Endodermal cell (in vitro differentiated cells): Measurements from ENCODE around the gene POP4. TPM values are rescaled to one million over a fixed set of nuclear protein-coding genes. Genes with fewer than 3 reads are reported as not detected.
A peak's percentile ranks its signal among the peaks of the same experiment; 100 is the strongest.

ENCODE experiments used
- DNase-seq: peaks from one replicate; pipeline ENCODE4 v3.0.0-alpha.2; 2017
- H3K27ac ChIP-seq: 2 replicates; pipeline ENCODE4 v1.5.1; 2013; ENCODE audit warnings: mild to moderate bottlenecking, low read depth, low read length, moderate library complexity
- H3K27me3 ChIP-seq: 2 replicates; pipeline ENCODE4 v1.6.1; 2013; ENCODE audit warnings: mild to moderate bottlenecking, low read length, moderate library complexity; ENCODE audit not compliant: insufficient read depth, control insufficient read depth, poor library complexity, severe bottlenecking
- H3K36me3 ChIP-seq: 2 replicates; pipeline ENCODE4 v1.7.0; 2013; ENCODE audit warnings: mild to moderate bottlenecking, low read length, moderate library complexity; ENCODE audit not compliant: control insufficient read depth, insufficient read depth
- H3K4me1 ChIP-seq: one replicate; pipeline ENCODE4 v1.7.0; 2013; ENCODE audit warnings: low read length; ENCODE audit not compliant: control insufficient read depth, insufficient read depth
- H3K4me3 ChIP-seq: 2 replicates; pipeline ENCODE4 v1.5.1; 2013; ENCODE audit warnings: mild to moderate bottlenecking, low read length, moderate library complexity
- H3K9ac ChIP-seq: 2 replicates; pipeline ENCODE4 v1.6.1; 2013; ENCODE audit warnings: mild to moderate bottlenecking, low read length, moderate library complexity; ENCODE audit not compliant: poor library complexity, severe bottlenecking; ENCODE audit errors: extremely low read depth
- H3K9me3 ChIP-seq: 2 replicates; pipeline ENCODE4 v1.6.1; 2013; ENCODE audit warnings: mild to moderate bottlenecking, low read length, moderate library complexity; ENCODE audit not compliant: control insufficient read depth
- H3K27ac Mint-ChIP-seq: 2 replicates; pipeline ENCODE4 v1.8.0; 2020; ENCODE audit warnings: mixed read lengths
- H3K27me3 Mint-ChIP-seq: 2 replicates; pipeline ENCODE4 v1.8.0; 2021; ENCODE audit warnings: mild to moderate bottlenecking, mixed read lengths; ENCODE audit not compliant: insufficient read depth
- H3K36me3 Mint-ChIP-seq: 2 replicates; pipeline ENCODE4 v1.8.0; 2020; ENCODE audit warnings: low read depth, mixed read lengths
- H3K4me1 Mint-ChIP-seq: 2 replicates; pipeline ENCODE4 v1.8.0; 2020; ENCODE audit warnings: mixed read lengths
- H3K4me3 Mint-ChIP-seq: 2 replicates; pipeline ENCODE4 v1.8.0; 2020; ENCODE audit warnings: mild to moderate bottlenecking, moderate library complexity, mixed read lengths
- H3K9me3 Mint-ChIP-seq: 2 replicates; pipeline ENCODE4 v1.8.0; 2020; ENCODE audit warnings: mild to moderate bottlenecking, mixed read lengths
- CTCF ChIP-seq: fragments of 200-600 bp; sonication (generic); conservative IDR thresholded peaks from 2 replicates; pipeline ENCODE4 v1.5.0; 2021; ENCODE audit warnings: antibody characterized with exemption, mild to moderate bottlenecking
- WGBS, 2 experiments: methylation state at CpG; one replicate each; pipeline versions ENCODE4 v1.1.5 to v1.1.7; 2013; ENCODE audit warnings: missing lambda C conversion rate in 2 of 2, mixed read lengths in 1 of 2; ENCODE audit not compliant: insufficient coverage in 1 of 2, insufficient read length in 1 of 2; 5-methylcytosine and 5-hydroxymethylcytosine counted together
- total RNA-seq, 2 donors: library from RNA; stranded (reverse); fragmentation: NEBNext Ultra II Directional in 1 of 2; extraction: Animal tissue kit (Norgen Biotek cat#: 25700) in 1 of 2; gene quantifications; 2 replicates in 1 of 2; 3 replicates in 1 of 2; pipeline ENCODE4 v1.2.1, GENCODE V29; 2021

Gene POP4
- total RNA-seq, 2 donors from 2014 or later, result 58.2 to 59.7 TPM

GRCh38 chr19:29598496-29598895 is 7.6 kb upstream of the POP4 start:
- H3K4me1 Mint-ChIP-seq, result peaks cover 19% of the 10 kb centered on the region
- no peaks in the 10 kb centered on the region for H3K4me1 ChIP-seq
- H3K27ac ChIP-seq, result no peak overlapping the region
- no peaks in the 10 kb centered on the region for H3K36me3 ChIP-seq
- DNase-seq, result no peak
- H3K27me3 ChIP-seq, result no peaks in the 10 kb centered on the region
- no peak for TF ChIP-seq CTCF
- H3K27ac Mint-ChIP-seq, result no peak overlapping the region
- H3K9me3 ChIP-seq, result no peaks in the 10 kb centered on the region
- WGBS, 2 experiments, result 92 to 95% methylated on average over 3 of the region's 3 CpGs
- H3K9me3 Mint-ChIP-seq, result no peaks in the 10 kb centered on the region
- peaks cover 22% of the 10 kb centered on the region for H3K27me3 Mint-ChIP-seq
- H3K36me3 Mint-ChIP-seq, result no peaks in the 10 kb centered on the region
- H3K4me3 ChIP-seq, result no peak overlapping the region
- H3K4me3 Mint-ChIP-seq, result no peak overlapping the region
- H3K9ac ChIP-seq, result no peak overlapping the region

- Histone ChIP-seq H3K9me3 (no peaks in the 10 kb centered on the region), H3K9ac (no peak overlapping the region), H3K36me3 (no peaks in the 10 kb centered on the region), H3K27me3 (no peaks in the 10 kb centered on the region), H3K27ac (no peak overlapping the region), H3K4me3 (no peak overlapping the region), H3K4me1 (peaks cover 4% of the 10 kb centered on the region)
- DNase-seq, result peak; percentile 70
- Mint-ChIP-seq H3K27ac (no peak overlapping the region), H3K9me3 (no peaks in the 10 kb centered on the region), H3K36me3 (no peaks in the 10 kb centered on the region), H3K4me3 (no peak overlapping the region), H3K4me1 (peaks cover 10% of the 10 kb centered on the region), H3K27me3 (peaks cover under 1% of the 10 kb centered on the region)
- WGBS, 2 experiments, result 83 to 90% methylated on average over 5 of the region's 5 CpGs
- no peak for TF ChIP-seq CTCF
Observed at GRCh38 chr19:29603308-29603707, 2.8 kb upstream of the POP4 start.

GRCh38 chr19:29606420-29606747 is 301 bp downstream of the POP4 start:
- DNase-seq, result no peak
- 0 to 5% methylated on average over 6 to 12 of the region's 12 CpGs for WGBS, 2 experiments
- Mint-ChIP-seq H3K27ac (peak overlapping the region; percentile 100), H3K4me3 (peak overlapping the region; percentile 95), H3K27me3 (no peaks in the 10 kb centered on the region), H3K4me1 (peaks cover 10% of the 10 kb centered on the region), H3K9me3 (no peaks in the 10 kb centered on the region), H3K36me3 (peaks cover 17% of the 10 kb centered on the region)
- no peaks in the 10 kb centered on the region for H3K9me3 ChIP-seq
- peaks cover 10% of the 10 kb centered on the region for H3K36me3 ChIP-seq
- peak overlapping the region; percentile 97 for H3K9ac ChIP-seq
- no peak for TF ChIP-seq CTCF
- H3K27ac ChIP-seq, result no peak overlapping the region
- H3K4me3 ChIP-seq, result peak overlapping the region; percentile 100
- H3K4me1 ChIP-seq, result peaks cover 4% of the 10 kb centered on the region
- H3K27me3 ChIP-seq, result no peaks in the 10 kb centered on the region
